SK-N-SH (cell line): ENCODE data around the gene SHROOM3. TPM values are rescaled to one million over a fixed set of nuclear protein-coding genes. Genes with fewer than 3 reads are reported as not detected.

Experiments used
- CTCF ChIA-PET: fragments of 300-600, 350-600 bp; formaldehyde crosslinking; extraction: SDS; loops from one replicate; lab custom pipeline; 2021; lab: Yijun Ruan, JAX
- POLR2A ChIA-PET: fragments of 350-600 bp; sonication (Branson Sonifier 250); formaldehyde crosslinking; extraction: SDS; loops from one replicate; lab custom pipeline; 2020; ENCODE audit warnings: antibody characterized with exemption, inconsistent platforms; lab: Yijun Ruan, JAX
- DNase-seq: peaks from one replicate; pipeline ENCODE4 v3.0.0; 2012
- H2AFZ ChIP-seq: fragments of 200-600 bp; sonication (generic); 2 replicates; pipeline ENCODE4 v1.8.1; 2016; ENCODE audit warnings: antibody characterized with exemption, mild to moderate bottlenecking, low read depth
- H3F3A ChIP-seq: fragments of 200-600 bp; sonication (generic); replicated peaks from 2 replicates; pipeline ENCODE3; 2016; ENCODE audit warnings: antibody characterized with exemption, mild to moderate bottlenecking; ENCODE audit not compliant: insufficient read depth
- H3K27ac ChIP-seq, 2 experiments: fragments of 200-500 bp in 1 of 2; fragments of 200-600 bp in 1 of 2; sonication (Bioruptor generic) in 1 of 2; sonication (generic), shearing (Covaris generic) in 1 of 2; 2 replicates each; pipeline versions ENCODE4 v1.5.1 to v1.6.1; 2014 to 2016; ENCODE audit warnings: low read depth in 2 of 2, inconsistent platforms in 1 of 2, low read length in 1 of 2, mild to moderate bottlenecking in 1 of 2, mixed read lengths in 1 of 2
- H3K27me3 ChIP-seq: fragments of 200-600 bp; sonication (generic), shearing (Covaris generic); 2 replicates; pipeline ENCODE4 v1.6.1; 2016; ENCODE audit warnings: mixed run types; ENCODE audit not compliant: insufficient read depth
- H3K36me3 ChIP-seq, 2 experiments: fragments of 200-500 bp in 1 of 2; fragments of 200-600 bp in 1 of 2; sonication (Bioruptor generic) in 1 of 2; sonication (generic) in 1 of 2; replicated peaks in 1 of 2; 2 replicates each; pipeline versions ENCODE3 to v1.5.1; 2014 to 2016; ENCODE audit warnings: low read length in 1 of 2, mild to moderate bottlenecking in 1 of 2; ENCODE audit not compliant: insufficient read depth in 2 of 2, control insufficient read depth in 1 of 2
- H3K4me1 ChIP-seq, 2 experiments: fragments of 200-500 bp in 1 of 2; fragments of 200-600 bp in 1 of 2; sonication (Bioruptor generic) in 1 of 2; sonication (generic), shearing (Covaris generic) in 1 of 2; 2 replicates each; pipeline versions ENCODE4 v1.5.1 to v1.6.1; 2014 to 2016; ENCODE audit warnings: low read depth in 1 of 2, low read length in 1 of 2, mixed run types in 1 of 2; ENCODE audit not compliant: insufficient read depth in 2 of 2, control insufficient read depth in 1 of 2
- H3K4me2 ChIP-seq: fragments of 200-600 bp; sonication (generic), shearing (Covaris generic); 2 replicates; pipeline ENCODE4 v1.6.1; 2017; ENCODE audit warnings: mixed run types
- H3K4me3 ChIP-seq, 2 experiments: fragments of 200-500 bp in 1 of 2; fragments of 200-600 bp in 1 of 2; sonication (Bioruptor generic) in 1 of 2; sonication (generic), shearing (Covaris generic) in 1 of 2; 2 replicates each; pipeline versions ENCODE4 v1.5.1 to v1.8.1; 2014 to 2016; ENCODE audit warnings: low read depth in 2 of 2, inconsistent platforms in 1 of 2, low read length in 1 of 2, mild to moderate bottlenecking in 1 of 2, mixed read lengths in 1 of 2, moderate library complexity in 1 of 2
- H3K79me2 ChIP-seq: fragments of 200-600 bp; sonication (generic); 2 replicates; pipeline ENCODE4 v1.8.1; 2017; ENCODE audit warnings: mild to moderate bottlenecking; ENCODE audit not compliant: insufficient read depth
- H3K9ac ChIP-seq: fragments of 200-600 bp; sonication (generic); 2 replicates; pipeline ENCODE4 v1.6.1; 2017; ENCODE audit warnings: mixed run types
- H3K9me2 ChIP-seq: fragments of 200-600 bp; sonication (generic); 2 replicates; pipeline ENCODE4 v1.6.1; 2017; ENCODE audit warnings: mixed run types
- H3K9me3 ChIP-seq: fragments of 200-600 bp; sonication (generic); 2 replicates; pipeline ENCODE4 v1.6.1; 2017; ENCODE audit warnings: mixed run types, mild to moderate bottlenecking, moderate library complexity
- H4K20me1 ChIP-seq: fragments of 200-600 bp; sonication (generic); 2 replicates; pipeline ENCODE4 v1.6.1; 2017; ENCODE audit warnings: mild to moderate bottlenecking, mixed run types; ENCODE audit not compliant: insufficient read depth
- CHD2 ChIP-seq: fragments of 150-350 bp; IDR thresholded peaks from 2 replicates; pipeline ENCODE4 v1.6.1; 2018; ENCODE audit warnings: low read length; ENCODE audit not compliant: partially characterized antibody
- EP300 ChIP-seq, 2 experiments: IDR thresholded peaks; 2 replicates each; pipeline versions ENCODE4 v1.4.0 to v1.6.1; 2012; ENCODE audit warnings: borderline replicate concordance in 1 of 2, low read depth in 1 of 2, low read length in 1 of 2
- FOXJ3 ChIP-seq: sonication (generic); formaldehyde crosslinking; IDR thresholded peaks from 2 replicates; pipeline ENCODE4 v1.5.1; 2020; ENCODE audit warnings: mild to moderate bottlenecking, missing genetic modification reagents
- FOXM1 ChIP-seq: IDR thresholded peaks from 2 replicates; pipeline ENCODE4 v1.4.0; 2012; ENCODE audit warnings: low read depth, mild to moderate bottlenecking
- IRF3 ChIP-seq: fragments of 150-350 bp; IDR thresholded peaks from 2 replicates; pipeline ENCODE4 v1.6.1; 2016; ENCODE audit warnings: mild to moderate bottlenecking, low read depth, low read length
- MEF2A ChIP-seq: IDR thresholded peaks from 2 replicates; pipeline ENCODE4 v1.4.0; 2012; ENCODE audit warnings: low read depth, borderline replicate concordance
- MXI1 ChIP-seq: IDR thresholded peaks from 2 replicates; pipeline ENCODE4 v1.6.1; 2012; ENCODE audit warnings: mild to moderate bottlenecking, low read depth, low read length, improper control_type of control experiment
- NFIC ChIP-seq: IDR thresholded peaks from 2 replicates; pipeline ENCODE4 v1.4.0; 2012; ENCODE audit warnings: borderline replicate concordance
- NRF1 ChIP-seq: IDR thresholded peaks from 2 replicates; pipeline ENCODE4 v1.6.1; 2012; ENCODE audit warnings: low read depth, mild to moderate bottlenecking, low read length
- PBX3 ChIP-seq: IDR thresholded peaks from 2 replicates; pipeline ENCODE4; 2012
- POLR2AphosphoS5 ChIP-seq: IDR thresholded peaks from 2 replicates; pipeline ENCODE4 v1.6.1; 2012; ENCODE audit warnings: low read depth, low read length
- RAD21 ChIP-seq: IDR thresholded peaks from 2 replicates; pipeline ENCODE4 v1.6.1; 2012; ENCODE audit warnings: mild to moderate bottlenecking, low read length
- RFX5 ChIP-seq: IDR thresholded peaks from 2 replicates; pipeline ENCODE4 v1.6.1; 2012; ENCODE audit warnings: mild to moderate bottlenecking, improper control_type of control experiment, low read length
- SMC3 ChIP-seq: IDR thresholded peaks from 2 replicates; pipeline ENCODE4 v1.6.1; 2012; ENCODE audit warnings: low read depth, low read length, improper control_type of control experiment
- TEAD4 ChIP-seq: IDR thresholded peaks from 2 replicates; pipeline ENCODE4 v1.4.0; 2012; ENCODE audit warnings: mild to moderate bottlenecking, borderline replicate concordance; ENCODE audit not compliant: insufficient read depth
- USF1 ChIP-seq: IDR thresholded peaks from 2 replicates; pipeline ENCODE4 v1.4.0; 2012; ENCODE audit warnings: low read depth, borderline replicate concordance
- USF2 ChIP-seq: fragments of 150-350 bp; IDR thresholded peaks from 2 replicates; pipeline ENCODE4 v1.6.1; 2017; ENCODE audit warnings: antibody characterized with exemption, low read length, low read depth, borderline replicate concordance
- YY1 ChIP-seq: IDR thresholded peaks from 2 replicates; pipeline ENCODE4 v1.4.0; 2012; ENCODE audit warnings: low read depth, mild to moderate bottlenecking
- ZBTB33 ChIP-seq: IDR thresholded peaks from 2 replicates; pipeline ENCODE4 v1.4.0; 2012; ENCODE audit warnings: low read depth, borderline replicate concordance
- WGBS: methylation state at CpG from one replicate; pipeline ENCODE4 v1.1.6; 2017; ENCODE audit warnings: low lambda C conversion rate; 5-methylcytosine and 5-hydroxymethylcytosine counted together
- polyA plus RNA-seq, 3 experiments: library from polyadenylated mRNA; depleted of rRNA; stranded (reverse); fragments of >200 nt; gene quantifications; 2 replicates each; pipeline ENCODE4 v1.2.3, GENCODE V29; 2012

SHROOM3 gene
- polyA plus RNA-seq, 1 of the 3 experiments (the other 2 are of a cell fraction) = 4.3 TPM

- no peak for TF ChIP-seq PBX3
Observed at GRCh38 chr4:76821641-76822040, 386.6 kb downstream of the SHROOM3 start (continued).

GRCh38 chr4:76822303-76822702 is 387.3 kb downstream of the SHROOM3 start:
- H3K4me3 ChIP-seq = no peak overlapping the region
- no peaks in the 10 kb centered on the region for H4K20me1 ChIP-seq
- H3K27me3 ChIP-seq = no peaks in the 10 kb centered on the region
- no peaks in the 10 kb centered on the region for H3K9me3 ChIP-seq
- no peak overlapping the region for H2AFZ ChIP-seq
- no peaks in the 10 kb centered on the region for H3K36me3 ChIP-seq
- ChIA-PET POLR2A (no interaction called here), CTCF (no interaction called here)
- no peaks in the 10 kb centered on the region for H3F3A ChIP-seq
- TF ChIP-seq FOXM1 = no peak
- no peak for TF ChIP-seq SMC3
- TF ChIP-seq USF2 = no peak
- no peak for TF ChIP-seq YY1
- no peak for TF ChIP-seq POLR2AphosphoS5
- TF ChIP-seq USF1 = no peak
- TF ChIP-seq FOXJ3 = no peak
- TF ChIP-seq CHD2 = no peak
- no peak for TF ChIP-seq NFIC
- TF ChIP-seq ZBTB33 = no peak
- TF ChIP-seq NRF1 = no peak
- no peak for TF ChIP-seq RAD21
- TF ChIP-seq EP300 (IDR thresholded peaks at IDR 0.05; ENCODE audit: borderline replicate concordance in 1 of 2, low read depth in 1 of 2, low read length in 1 of 2) = no peak
- no peak for TF ChIP-seq MEF2A
- TF ChIP-seq IRF3 = no peak
- no peak for TF ChIP-seq MXI1
- no peak for TF ChIP-seq RFX5
- TF ChIP-seq TEAD4 = no peak
- H3K4me1 ChIP-seq = no peaks in the 10 kb centered on the region
- no peaks in the 10 kb centered on the region for H3K79me2 ChIP-seq
- no peaks in the 10 kb centered on the region for H3K9me2 ChIP-seq
- WGBS = 65% methylated on average over 8 of the region's 8 CpGs
- no peak for DNase-seq
- no peak overlapping the region for H3K27ac ChIP-seq
- H3K9ac ChIP-seq = no peak overlapping the region
- no peak overlapping the region for H3K4me2 ChIP-seq
